KBM-7 (cell line): ENCODE results near the gene CACFD1.
"Not testable (repeated sequence)": the region's sequence is repeated elsewhere in the genome, so short reads cannot be mapped to it uniquely, and the experiment has no call there.

Experiments
- DNase-seq: peaks from one replicate; pipeline ENCODE4 v3.0.0-alpha.2; 2015
- in situ Hi-C: fragments of 300-500 bp; cut with MboI; formaldehyde crosslinking; loops from 2 replicates; pipeline ENCODE4 v1.14.3; 2020; ENCODE audit warnings: low sequenced_read_pairs, low pct_unique_long_range_greater_than_20kb, mixed read lengths

CACFD1 gene

DNA sequence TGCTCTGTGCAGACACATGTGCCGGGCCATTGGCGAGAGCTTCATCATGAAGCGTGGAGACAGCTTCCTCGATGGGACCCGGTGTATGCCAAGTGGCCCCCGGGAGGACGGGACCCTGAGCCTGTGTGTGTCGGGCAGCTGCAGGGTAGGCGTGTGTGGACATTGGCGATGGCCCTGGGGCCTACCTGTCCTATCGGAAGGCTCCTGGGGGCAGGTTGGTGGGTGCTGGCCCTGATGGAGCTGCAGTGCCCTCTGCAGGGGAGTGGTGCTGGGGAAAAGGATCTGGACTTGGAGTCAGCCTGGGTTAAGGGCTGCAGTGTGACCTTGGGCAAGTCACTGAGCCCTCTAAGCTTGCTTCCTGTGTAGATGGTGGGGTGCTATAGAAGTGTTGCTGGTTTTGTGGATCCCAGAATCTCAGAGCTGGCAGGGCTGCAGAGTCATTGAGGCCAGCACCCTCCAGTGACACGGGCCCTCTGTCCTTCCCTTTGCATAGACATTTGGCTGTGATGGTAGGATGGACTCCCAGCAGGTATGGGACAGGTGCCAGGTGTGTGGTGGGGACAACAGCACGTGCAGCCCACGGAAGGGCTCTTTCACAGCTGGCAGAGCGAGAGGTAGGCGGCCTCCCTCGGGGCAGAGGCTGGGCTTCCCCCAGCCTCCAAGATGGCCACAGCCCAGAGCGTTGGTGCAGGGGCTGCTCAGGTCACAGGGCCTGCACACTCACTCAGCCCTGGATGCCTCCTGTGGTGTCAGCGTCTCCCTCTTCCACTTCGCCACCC is 21.8 kb upstream of the CACFD1 start:
- DNase-seq, result no peak
- in situ Hi-C loops, result no loop called here

DNA sequence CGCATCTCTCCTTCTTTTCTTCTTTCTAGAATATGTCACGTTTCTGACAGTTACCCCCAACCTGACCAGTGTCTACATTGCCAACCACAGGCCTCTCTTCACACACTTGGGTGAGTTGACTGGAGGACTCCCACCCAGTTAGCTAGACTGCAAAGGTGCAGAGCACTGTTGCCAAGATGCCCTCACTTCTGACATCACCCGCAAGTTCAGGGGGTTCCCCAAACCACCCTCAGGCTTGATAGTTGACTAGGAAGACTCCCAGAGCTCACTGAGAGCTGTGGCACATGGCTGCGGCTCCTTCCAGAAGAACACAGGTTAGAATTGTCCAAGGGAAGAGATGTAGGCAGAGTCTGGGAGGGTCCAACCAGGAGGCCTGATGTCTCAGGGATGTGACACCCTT is 20.4 kb upstream of the CACFD1 start:
- in situ Hi-C loops, result no loop called here

DNA sequence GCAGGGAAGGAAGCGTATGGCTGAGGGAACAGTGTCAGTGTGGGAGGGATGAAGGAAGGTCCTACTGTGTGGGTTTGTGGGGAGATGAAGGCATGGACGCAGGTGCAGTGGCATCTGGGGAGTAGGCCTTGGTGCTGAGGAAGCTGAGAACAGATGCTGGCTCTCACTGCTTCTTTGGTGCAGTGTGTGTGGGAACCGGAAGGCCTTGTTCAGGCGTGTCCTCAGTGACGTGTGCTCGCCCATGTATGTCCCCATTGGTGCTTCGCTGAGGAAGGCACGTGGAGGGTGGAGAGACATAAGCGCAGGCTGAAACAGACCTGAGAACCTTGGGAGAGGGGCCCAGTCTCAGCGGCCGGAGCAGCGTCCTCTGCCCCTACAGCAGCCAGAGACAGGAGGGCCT is 18.9 kb upstream of the CACFD1 start:
- in situ Hi-C loops, result no loop called here
- no peak for DNase-seq

More for the DNA sequence above, 20.4 kb upstream of the CACFD1 start:
- no peak for DNase-seq

DNA sequence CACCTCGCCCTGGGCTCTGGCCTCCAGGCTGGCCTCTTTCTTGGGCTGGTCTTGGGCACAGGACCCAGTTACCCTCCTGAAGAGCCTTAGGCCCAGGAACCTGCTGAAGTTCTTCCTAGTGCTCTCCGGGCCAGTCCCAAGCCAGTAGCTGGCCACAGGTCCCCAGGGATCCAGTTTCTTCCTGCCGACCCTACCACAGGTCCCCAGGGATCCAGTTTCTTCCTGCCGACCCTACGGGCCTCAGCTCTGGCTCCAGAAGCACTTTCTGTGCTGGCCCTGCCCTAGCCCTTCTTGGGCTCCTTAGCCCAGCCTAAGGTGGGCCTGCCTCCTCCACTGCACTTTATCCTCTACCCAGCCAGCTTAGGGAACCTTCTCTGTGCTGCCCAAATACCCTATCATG is 18.2 kb upstream of the CACFD1 start:
- in situ Hi-C loops, result no loop called here
- no peak for DNase-seq

DNA sequence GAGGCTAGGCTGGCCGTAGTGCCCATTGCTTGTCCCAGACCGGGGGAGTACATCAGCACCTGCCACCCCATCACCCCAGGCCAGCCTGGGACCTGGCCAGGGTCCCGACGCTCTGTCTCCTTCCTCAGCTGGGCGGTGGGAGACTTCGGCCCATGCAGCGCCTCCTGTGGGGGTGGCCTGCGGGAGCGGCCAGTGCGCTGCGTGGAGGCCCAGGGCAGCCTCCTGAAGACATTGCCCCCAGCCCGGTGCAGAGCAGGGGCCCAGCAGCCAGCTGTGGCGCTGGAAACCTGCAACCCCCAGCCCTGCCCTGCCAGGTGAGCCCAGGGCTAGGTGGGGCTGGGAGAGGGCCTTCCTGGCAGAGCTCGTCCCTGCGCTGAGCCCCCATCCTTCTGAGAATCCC is 16.5 kb upstream of the CACFD1 start:
- in situ Hi-C loops, result no loop called here
- DNase-seq, result no peak

DNA sequence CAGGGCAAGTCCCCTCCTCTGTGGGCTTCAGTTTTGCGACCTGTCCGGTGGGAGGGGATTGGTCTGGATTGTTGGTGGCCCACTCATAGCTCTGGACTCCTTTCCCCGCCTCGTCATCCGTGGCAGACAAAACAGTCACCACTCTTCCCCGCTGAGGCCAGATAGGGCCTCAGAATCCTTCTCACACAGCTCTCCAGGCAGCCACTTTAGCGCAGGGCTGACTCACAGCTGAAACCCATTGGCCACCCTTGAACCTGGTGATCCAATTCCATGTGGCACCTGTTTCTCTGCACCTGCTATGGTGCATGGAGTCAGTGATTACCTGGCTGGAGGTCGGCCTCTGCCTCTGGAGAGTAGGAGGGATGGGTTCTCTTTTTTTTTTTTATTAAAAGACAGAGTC is 15.8 kb upstream of the CACFD1 start:
- in situ Hi-C loops, result no loop called here
- DNase-seq, result no peak

DNA sequence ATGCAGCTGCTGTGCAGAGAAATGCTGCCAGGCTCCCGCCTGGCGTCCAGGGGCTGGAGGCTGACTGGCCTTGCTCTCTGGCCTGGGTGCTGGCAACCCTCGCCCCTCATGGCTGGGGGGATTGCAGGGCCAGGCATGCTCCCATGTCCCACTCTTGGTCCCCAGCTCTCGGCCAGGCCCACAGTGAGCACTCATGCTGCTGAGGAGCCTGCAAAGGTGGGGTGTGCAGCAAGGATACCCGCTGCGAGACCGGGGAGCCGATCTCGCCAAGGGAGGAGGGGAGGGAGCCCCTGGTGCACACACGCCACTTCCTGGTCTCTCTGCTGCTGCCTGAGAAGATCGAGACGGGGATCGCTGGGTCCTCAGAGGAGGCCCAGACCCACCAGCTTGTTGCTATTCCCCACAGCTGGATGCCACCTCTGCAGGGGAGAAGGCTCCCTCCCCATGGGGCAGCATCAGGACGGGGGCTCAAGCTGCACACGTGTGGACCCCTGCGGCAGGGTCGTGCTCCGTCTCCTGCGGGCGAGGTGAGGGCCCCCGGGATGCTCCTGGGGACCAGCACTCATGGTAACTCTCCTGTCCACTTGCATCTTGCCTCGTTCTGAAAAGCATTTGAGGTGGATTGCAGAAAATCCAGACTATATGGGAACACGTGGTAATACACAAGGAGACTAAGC is 14.3 kb upstream of the CACFD1 start:
- DNase-seq, result no peak
- in situ Hi-C loops, result no loop called here

DNA sequence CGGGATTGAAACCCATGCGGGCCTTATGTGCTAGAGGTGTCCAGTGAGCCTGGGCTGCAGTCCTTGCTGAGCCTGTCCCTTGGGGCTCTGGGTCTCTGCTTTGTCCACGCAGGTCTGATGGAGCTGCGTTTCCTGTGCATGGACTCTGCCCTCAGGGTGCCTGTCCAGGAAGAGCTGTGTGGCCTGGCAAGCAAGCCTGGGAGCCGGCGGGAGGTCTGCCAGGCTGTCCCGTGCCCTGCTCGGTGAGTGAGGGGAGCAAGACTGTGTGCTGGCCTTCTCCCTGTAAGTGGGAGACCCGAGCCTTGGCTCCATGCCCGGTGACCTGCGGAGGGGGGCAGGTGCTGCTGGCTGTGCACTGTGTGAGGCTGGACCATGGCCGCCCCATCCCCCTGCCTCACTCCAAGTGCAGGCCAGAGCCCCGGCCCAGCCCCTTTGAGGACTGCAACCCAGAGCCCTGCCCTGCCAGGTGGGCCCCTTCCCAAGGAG is 11.2 kb upstream of the CACFD1 start:
- no peak for DNase-seq
- in situ Hi-C loops, result no loop called here

DNA sequence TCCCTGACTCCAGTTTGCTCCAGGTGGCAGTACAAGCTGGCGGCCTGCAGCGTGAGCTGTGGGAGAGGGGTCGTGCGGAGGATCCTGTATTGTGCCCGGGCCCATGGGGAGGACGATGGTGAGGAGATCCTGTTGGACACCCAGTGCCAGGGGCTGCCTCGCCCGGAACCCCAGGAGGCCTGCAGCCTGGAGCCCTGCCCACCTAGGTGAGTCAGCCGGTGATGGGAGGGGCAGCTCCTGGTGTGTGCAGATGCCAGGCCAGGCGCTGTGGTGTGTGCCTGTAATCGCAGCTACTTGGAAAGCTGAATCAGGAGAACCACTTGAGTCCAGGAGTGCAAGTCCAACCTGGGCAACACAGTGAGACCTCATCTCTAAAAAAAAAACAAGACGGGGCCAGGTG is 10.0 kb upstream of the CACFD1 start:
- in situ Hi-C loops, result no loop called here
- DNase-seq, result no peak

DNA sequence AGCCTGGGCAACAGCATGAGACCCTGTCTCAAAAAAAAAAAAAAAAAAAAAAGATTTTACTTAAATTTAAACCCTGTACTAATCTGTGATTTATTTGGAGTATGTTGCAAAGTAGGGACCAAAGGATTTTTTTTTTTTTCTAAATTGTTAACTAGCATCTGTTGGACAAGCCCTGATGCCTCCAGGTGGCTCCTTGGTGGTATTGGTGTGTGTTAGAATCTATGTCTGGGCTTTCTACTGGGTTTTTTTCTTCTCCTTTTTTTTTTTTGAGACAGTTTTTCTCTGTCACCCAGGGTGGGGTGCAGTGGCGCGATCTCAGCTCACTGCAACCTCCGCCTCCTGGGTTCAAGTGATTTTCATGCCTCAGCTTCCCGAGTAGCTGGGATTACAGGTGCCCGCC is 7.9 kb upstream of the CACFD1 start:
- DNase-seq, in situ Hi-C loops: not testable (repeated sequence)

DNA sequence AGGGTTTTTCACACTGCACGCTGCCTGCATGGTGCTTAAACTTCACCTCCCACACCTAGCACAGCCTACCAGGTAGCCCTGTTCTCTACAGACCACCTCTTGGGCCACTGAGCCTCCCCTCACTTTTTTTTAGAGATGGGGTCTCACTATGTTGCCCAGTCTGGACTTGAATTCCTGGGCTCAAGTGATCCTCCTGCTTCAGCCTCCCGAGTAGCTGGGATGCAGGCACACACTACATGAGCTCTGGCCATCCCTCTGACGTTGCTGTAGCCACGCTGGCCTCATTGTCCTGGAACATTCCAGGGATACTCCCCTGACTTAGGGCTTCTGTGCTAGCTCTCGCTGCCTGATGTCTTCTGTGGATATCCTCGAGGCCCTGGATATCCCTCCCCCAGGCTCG is 7.2 kb upstream of the CACFD1 start:
- no peak for DNase-seq
- in situ Hi-C loops, result no loop called here

DNA sequence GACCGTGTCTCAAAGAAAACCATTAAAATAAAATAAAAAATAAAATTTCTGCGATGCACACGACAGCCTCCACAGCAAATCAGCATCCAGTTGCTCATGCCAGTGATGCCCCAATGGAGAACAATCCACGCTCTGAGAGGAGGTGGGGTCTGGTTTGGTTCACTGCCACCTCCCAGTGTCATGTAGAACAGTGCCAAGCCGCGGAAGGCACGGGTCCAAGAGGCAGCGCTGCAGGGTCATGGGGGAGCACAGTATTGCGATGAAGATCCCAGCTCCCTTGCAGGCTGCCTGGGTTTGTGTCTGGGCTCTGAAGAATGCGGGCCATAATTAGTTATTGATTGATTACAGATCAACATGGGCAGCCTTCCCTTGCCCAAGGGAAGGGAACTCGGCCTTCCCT is 6.1 kb upstream of the CACFD1 start:
- in situ Hi-C loops, result no loop called here
- no peak for DNase-seq

DNA sequence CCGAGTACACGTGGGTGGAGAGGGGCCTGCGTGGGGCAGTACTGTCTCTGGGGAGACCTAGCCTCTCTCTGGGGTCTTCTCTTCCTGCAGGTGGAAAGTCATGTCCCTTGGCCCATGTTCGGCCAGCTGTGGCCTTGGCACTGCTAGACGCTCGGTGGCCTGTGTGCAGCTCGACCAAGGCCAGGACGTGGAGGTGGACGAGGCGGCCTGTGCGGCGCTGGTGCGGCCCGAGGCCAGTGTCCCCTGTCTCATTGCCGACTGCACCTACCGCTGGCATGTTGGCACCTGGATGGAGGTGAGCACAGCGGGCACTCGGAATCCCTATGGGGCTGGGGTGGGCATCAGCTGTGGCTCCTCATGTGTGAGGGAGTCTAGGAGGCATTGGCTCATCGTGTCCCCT is 5.5 kb upstream of the CACFD1 start:
- in situ Hi-C loops, result no loop called here

DNA sequence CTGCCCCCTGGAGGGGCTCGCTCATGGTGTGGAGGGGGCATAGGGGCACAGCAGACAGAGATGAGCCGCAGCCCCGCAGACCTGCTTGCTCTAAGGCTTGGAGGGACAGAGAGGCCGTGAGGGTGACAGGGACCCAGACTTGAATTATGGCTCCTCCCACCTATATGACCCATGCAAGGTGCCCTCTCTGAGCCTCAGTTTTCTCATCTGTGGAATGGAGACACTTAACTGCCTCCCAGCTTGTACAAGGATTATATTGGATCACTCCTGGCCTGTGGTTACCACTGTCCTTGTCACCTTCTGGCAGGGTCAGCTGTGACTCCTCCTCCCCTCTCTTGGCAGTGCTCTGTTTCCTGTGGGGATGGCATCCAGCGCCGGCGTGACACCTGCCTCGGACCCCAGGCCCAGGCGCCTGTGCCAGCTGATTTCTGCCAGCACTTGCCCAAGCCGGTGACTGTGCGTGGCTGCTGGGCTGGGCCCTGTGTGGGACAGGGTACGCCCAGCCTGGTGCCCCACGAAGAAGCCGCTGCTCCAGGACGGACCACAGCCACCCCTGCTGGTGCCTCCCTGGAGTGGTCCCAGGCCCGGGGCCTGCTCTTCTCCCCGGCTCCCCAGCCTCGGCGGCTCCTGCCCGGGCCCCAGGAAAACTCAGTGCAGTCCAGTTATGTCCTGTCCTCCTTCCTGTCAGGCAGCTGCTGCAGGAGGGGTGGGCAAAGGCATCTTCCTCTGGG is 4.7 kb upstream of the CACFD1 start:
- in situ Hi-C loops, result no loop called here
- DNase-seq, result no peak

More for the DNA sequence above, 5.5 kb upstream of the CACFD1 start:
- DNase-seq, result no peak

DNA sequence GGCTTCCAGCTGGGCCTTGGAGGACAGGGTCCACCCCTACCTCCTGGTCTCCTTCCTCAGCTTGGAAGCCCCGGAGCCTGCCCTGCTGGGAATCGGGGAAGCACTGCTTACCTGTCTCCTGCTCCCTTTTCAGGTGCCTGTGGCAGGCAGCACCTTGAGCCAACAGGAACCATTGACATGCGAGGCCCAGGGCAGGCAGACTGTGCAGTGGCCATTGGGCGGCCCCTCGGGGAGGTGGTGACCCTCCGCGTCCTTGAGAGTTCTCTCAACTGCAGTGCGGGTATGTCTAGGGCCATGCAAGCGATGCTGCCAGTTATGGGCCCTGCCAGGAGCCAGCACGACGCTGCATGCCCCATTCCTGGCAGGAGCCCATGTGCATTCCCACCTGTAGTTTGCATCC is 3.8 kb upstream of the CACFD1 start:
- DNase-seq, result no peak
- in situ Hi-C loops, result no loop called here

DNA sequence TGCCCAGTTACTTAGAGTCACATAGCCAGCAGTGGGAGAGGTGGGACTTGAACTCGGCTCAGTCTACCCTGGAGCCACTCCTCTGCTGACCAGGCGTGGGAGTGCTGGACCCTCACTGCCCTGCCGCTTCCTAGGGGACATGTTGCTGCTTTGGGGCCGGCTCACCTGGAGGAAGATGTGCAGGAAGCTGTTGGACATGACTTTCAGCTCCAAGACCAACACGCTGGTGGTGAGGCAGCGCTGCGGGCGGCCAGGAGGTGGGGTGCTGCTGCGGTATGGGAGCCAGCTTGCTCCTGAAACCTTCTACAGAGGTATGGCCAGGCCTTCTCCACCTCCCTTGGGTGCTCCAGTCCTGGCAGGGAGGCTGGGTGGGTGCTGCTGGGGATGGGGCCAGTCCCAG is 3.4 kb upstream of the CACFD1 start:
- in situ Hi-C loops, result no loop called here
- DNase-seq, result no peak

DNA sequence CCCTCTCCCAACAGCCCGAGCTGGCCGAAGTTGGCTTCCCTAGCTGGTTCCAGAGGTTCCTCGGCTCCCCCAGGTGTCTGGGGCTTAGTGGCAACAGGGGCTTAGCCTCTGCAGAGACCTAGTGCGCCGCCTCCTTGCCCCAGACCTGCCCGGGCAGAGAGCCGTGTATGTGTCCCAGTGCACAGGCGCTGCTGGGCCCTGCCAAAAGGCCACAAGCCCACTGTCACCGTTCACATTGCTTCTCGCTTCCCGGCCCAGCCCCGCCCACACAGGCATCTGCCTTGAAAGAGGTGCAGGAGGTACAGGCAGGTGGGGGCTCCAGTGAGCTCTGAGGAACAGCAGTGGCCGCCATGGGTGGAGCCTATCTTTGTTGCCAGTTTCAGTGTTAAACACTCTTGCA is 2.5 kb upstream of the CACFD1 start:
- in situ Hi-C loops, result no loop called here
- no peak for DNase-seq

DNA sequence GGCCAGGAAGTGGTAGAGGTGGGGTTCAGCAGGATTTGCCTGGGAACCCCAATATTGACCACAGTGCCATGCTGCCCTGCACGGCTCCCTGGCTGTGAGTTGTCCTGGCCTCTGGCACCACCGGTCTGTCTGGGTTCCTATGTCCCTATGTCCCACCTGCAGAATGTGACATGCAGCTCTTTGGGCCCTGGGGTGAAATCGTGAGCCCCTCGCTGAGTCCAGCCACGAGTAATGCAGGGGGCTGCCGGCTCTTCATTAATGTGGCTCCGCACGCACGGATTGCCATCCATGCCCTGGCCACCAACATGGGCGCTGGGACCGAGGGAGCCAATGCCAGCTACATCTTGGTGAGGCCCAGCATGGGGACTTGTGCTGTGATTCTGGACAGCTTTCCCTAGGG is 2.0 kb upstream of the CACFD1 start:
- in situ Hi-C loops, result no loop called here
- no peak for DNase-seq

DNA sequence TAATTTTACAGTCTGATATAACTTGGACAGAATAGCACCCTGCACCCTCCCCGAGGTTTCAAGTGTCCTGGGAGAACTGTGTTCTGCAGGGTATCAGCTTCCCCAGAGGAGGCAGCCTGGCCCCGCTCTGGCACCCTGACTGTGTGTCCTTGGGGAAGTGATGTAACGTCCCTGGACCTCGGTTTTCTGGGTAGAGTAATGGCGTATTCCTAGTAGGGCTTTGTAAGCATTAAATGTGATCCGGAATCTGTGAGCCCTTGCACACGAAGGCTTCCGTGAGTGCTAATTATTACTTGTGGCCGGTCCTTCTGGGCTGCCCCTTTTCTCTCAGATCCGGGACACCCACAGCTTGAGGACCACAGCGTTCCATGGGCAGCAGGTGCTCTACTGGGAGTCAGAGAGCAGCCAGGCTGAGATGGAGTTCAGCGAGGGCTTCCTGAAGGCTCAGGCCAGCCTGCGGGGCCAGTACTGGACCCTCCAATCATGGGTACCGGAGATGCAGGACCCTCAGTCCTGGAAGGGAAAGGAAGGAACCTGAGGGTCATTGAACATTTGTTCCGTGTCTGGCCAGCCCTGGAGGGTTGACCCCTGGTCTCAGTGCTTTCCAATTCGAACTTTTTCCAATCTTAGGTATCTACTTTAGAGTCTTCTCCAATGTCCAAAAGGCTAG is 1.0 kb upstream of the CACFD1 start:
- no peak for DNase-seq
- in situ Hi-C loops, result no loop called here
